HCT116 (cell line): ENCODE results near the gene TOMM34. TPM values are rescaled to one million over a fixed set of nuclear protein-coding genes. Genes with fewer than 3 reads are reported as not detected.

Experiments used
- ATAC-seq: fragments of 200-7000 bp; cut with Tn5 transposase; 2 replicates; pipeline ENCODE4 v1.9.1; 2020; ENCODE audit warnings: mild to moderate bottlenecking, moderate library complexity
- BruUV-seq: library from RNA; stranded (reverse); fragments of 400-500 nt; replicated peaks from 2 replicates; lab custom pipeline; 2021; lab: Mats Ljungman, UMichigan
- CTCF ChIA-PET: fragments of 300-600 bp; sonication (Branson Sonifier 250); formaldehyde crosslinking; loops from one replicate; lab custom pipeline; 2021; ENCODE audit warnings: antibody characterized with exemption; lab: Charles Lee
- POLR2A ChIA-PET: fragments of 300-600, 350-600 bp; sonication (Branson Sonifier 250); formaldehyde crosslinking; loops from one replicate; lab custom pipeline; 2021; ENCODE audit warnings: antibody characterized with exemption; lab: Charles Lee
- RAD21 ChIA-PET, 2 experiments: fragments of 300-600 bp; sonication (Branson Sonifier 250); formaldehyde crosslinking; loops; one replicate each; lab custom pipeline; 2023; ENCODE audit warnings: low total read pairs in 2 of 2; ENCODE audit not compliant: uncharacterized antibody in 2 of 2, unreplicated experiment in 2 of 2, low non-redundant PET in 1 of 2; lab: Charles Lee
- DNase-seq: peaks from one replicate; pipeline ENCODE4 v3.0.0-alpha.2; 2010; ENCODE audit warnings: low read depth, low spot score
- H2AFZ ChIP-seq: fragments of 200-600 bp; shearing (Covaris generic), sonication (generic); 2 replicates; pipeline ENCODE4 v1.6.1; 2017; ENCODE audit warnings: low read depth, mixed run types, mixed read lengths, antibody characterized with exemption, low read length; ENCODE audit not compliant: poor library complexity, severe bottlenecking
- H3K27ac ChIP-seq: 2 replicates; pipeline ENCODE4 v1.5.1; 2012; ENCODE audit warnings: low read depth, low read length
- H3K27me3 ChIP-seq: fragments of 200-600 bp; sonication (generic); 2 replicates; pipeline ENCODE4 v1.6.1; 2016; ENCODE audit warnings: mixed run types, low read length, mixed read lengths; ENCODE audit not compliant: insufficient read depth
- H3K36me3 ChIP-seq, 2 experiments: fragments of 200-500 bp in 1 of 2; fragments of 200-600 bp in 1 of 2; sonication (Bioruptor generic) in 1 of 2; sonication (generic) in 1 of 2; 2 replicates each; pipeline versions ENCODE4 v1.5.1 to v1.6.1; 2014 to 2016; ENCODE audit warnings: low read length in 2 of 2, inconsistent platforms in 1 of 2, mixed read lengths in 1 of 2, mixed run types in 1 of 2; ENCODE audit not compliant: insufficient read depth in 2 of 2, control insufficient read depth in 1 of 2
- H3K4me1 ChIP-seq, 2 experiments: fragments of 200-600 bp in 1 of 2; sonication (generic) in 1 of 2; 2 replicates each; pipeline versions ENCODE4 v1.5.1 to v1.6.1; 2012 to 2017; ENCODE audit warnings: low read length in 2 of 2, inconsistent platforms in 1 of 2, mild to moderate bottlenecking in 1 of 2, mixed read lengths in 1 of 2, mixed run types in 1 of 2, moderate library complexity in 1 of 2; ENCODE audit not compliant: insufficient read depth in 2 of 2, control insufficient read depth in 1 of 2
- H3K4me2 ChIP-seq: fragments of 200-600 bp; sonication (generic); 2 replicates; pipeline ENCODE4 v1.6.1; 2017; ENCODE audit warnings: mixed run types, low read length, mixed read lengths
- H3K4me3 ChIP-seq, 2 experiments: fragments of 200-600 bp in 1 of 2; sonication (generic) in 1 of 2; replicated peaks in 1 of 2; 2 replicates each; pipeline ENCODE4 v1.5.1; 2011 to 2016; ENCODE audit warnings: low read length in 2 of 2, control low read depth in 1 of 2, low read depth in 1 of 2, mild to moderate bottlenecking in 1 of 2, mixed read lengths in 1 of 2, mixed run types in 1 of 2
- H3K79me2 ChIP-seq: fragments of 200-600 bp; sonication (generic); 2 replicates; pipeline ENCODE4 v1.6.1; 2017; ENCODE audit warnings: mild to moderate bottlenecking, mixed run types, low read length, moderate library complexity, mixed read lengths; ENCODE audit not compliant: insufficient read depth
- H3K9ac ChIP-seq: fragments of 200-600 bp; sonication (generic); 2 replicates; pipeline ENCODE4 v1.6.1; 2016; ENCODE audit warnings: low read length, mixed read lengths
- H3K9me2 ChIP-seq: fragments of 200-600 bp; sonication (generic), shearing (Covaris generic); 2 replicates; pipeline ENCODE4 v1.6.1; 2017; ENCODE audit warnings: mixed run types, mild to moderate bottlenecking, moderate library complexity; ENCODE audit not compliant: insufficient read depth
- H3K9me3 ChIP-seq, 2 experiments: fragments of 200-500 bp in 1 of 2; fragments of 200-600 bp in 1 of 2; sonication (Bioruptor generic) in 1 of 2; sonication (generic) in 1 of 2; 2 replicates each; pipeline ENCODE4 v1.6.1; 2014 to 2017; ENCODE audit warnings: low read length in 2 of 2, mixed read lengths in 2 of 2, inconsistent platforms in 1 of 2, low read depth in 1 of 2, mild to moderate bottlenecking in 1 of 2, mixed run types in 1 of 2, moderate library complexity in 1 of 2; ENCODE audit not compliant: control insufficient read depth in 1 of 2, insufficient read depth in 1 of 2
- H4K20me1 ChIP-seq: fragments of 200-600 bp; sonication (generic), shearing (Covaris generic); 2 replicates; pipeline ENCODE4 v1.6.1; 2017; ENCODE audit warnings: mixed run types, mild to moderate bottlenecking, moderate library complexity; ENCODE audit not compliant: insufficient read depth
- CBX3 ChIP-seq: IDR thresholded peaks from 2 replicates; pipeline ENCODE4 v1.6.1; 2012; ENCODE audit warnings: low read depth
- ELF1 ChIP-seq: IDR thresholded peaks from 2 replicates; pipeline ENCODE4 v1.6.1; 2012; ENCODE audit warnings: low read depth, borderline replicate concordance
- EZH2phosphoT487 ChIP-seq: fragments of 200-600 bp; IDR thresholded peaks from 2 replicates; pipeline ENCODE4 v1.6.1; 2018; ENCODE audit warnings: antibody characterized with exemption, borderline replicate concordance
- FOSL1 ChIP-seq: IDR thresholded peaks from 2 replicates; pipeline ENCODE4 v1.6.1; 2012; ENCODE audit warnings: low read depth
- MAX ChIP-seq: IDR thresholded peaks from 2 replicates; pipeline ENCODE4 v1.6.1; 2012
- POLR2A ChIP-seq: IDR thresholded peaks from 2 replicates; pipeline ENCODE4 v1.7.0; 2011; ENCODE audit warnings: borderline replicate concordance; ENCODE audit not compliant: insufficient read depth, insufficient read length; ENCODE audit errors: extremely low read depth
- POLR2AphosphoS5 ChIP-seq: IDR thresholded peaks from 2 replicates; pipeline ENCODE4 v1.6.1; 2011; ENCODE audit warnings: mild to moderate bottlenecking, low read depth, low read length, moderate library complexity
- SP1 ChIP-seq: IDR thresholded peaks from 2 replicates; pipeline ENCODE4 v1.6.1; 2012; ENCODE audit warnings: low read depth
- TCF7L2 ChIP-seq: IDR thresholded peaks from 2 replicates; pipeline ENCODE4 v1.7.0; 2011; ENCODE audit warnings: borderline replicate concordance, inconsistent platforms; ENCODE audit not compliant: insufficient read depth, insufficient read length; ENCODE audit errors: extremely low read depth
- ZNF274 ChIP-seq: fragments of 200-500 bp; sonication (Bioruptor generic); IDR thresholded peaks from 2 replicates; pipeline ENCODE4 v1.6.1; 2014; ENCODE audit warnings: mild to moderate bottlenecking, low read depth, low read length, inconsistent platforms
- intact Hi-C: fragments of 100-400 bp; cut with micrococcal nuclease; formaldehyde crosslinking; loops from 2 replicates; pipeline ENCODE4 v1.10.0; 2022
- total RNA-seq: library from RNA; stranded (reverse); gene quantifications from one replicate; pipeline ENCODE4 v1.2.1, GENCODE V29; 2021; ENCODE audit not compliant: unreplicated experiment
- TF ChIP-seq, protein P1 (sequence below): IDR thresholded peaks from 2 replicates; pipeline ENCODE4 v1.6.1; 2012; ENCODE audit warnings: low read depth
- TF ChIP-seq, protein P2 (sequence below), 3 experiments: fragments of 200-600 bp in 1 of 3; sonication (generic) in 1 of 3; IDR thresholded peaks in 2 of 3; conservative IDR thresholded peaks in 1 of 3; 2 replicates each; pipeline ENCODE4 v1.5.1; 2012 to 2017; ENCODE audit warnings: low read depth in 2 of 3, low read length in 2 of 3, antibody characterized with exemption in 1 of 3, borderline replicate concordance in 1 of 3, control low read depth in 1 of 3, mild to moderate bottlenecking in 1 of 3, mixed read lengths in 1 of 3, mixed run types in 1 of 3, moderate library complexity in 1 of 3; ENCODE audit not compliant: insufficient read depth in 1 of 3
- TF ChIP-seq, protein P3 (sequence below): IDR thresholded peaks from 2 replicates; pipeline ENCODE4 v1.6.1; 2012

Gene TOMM34
- total RNA-seq, 1 experiment from 2014 or later: 51.7 TPM

DNA sequence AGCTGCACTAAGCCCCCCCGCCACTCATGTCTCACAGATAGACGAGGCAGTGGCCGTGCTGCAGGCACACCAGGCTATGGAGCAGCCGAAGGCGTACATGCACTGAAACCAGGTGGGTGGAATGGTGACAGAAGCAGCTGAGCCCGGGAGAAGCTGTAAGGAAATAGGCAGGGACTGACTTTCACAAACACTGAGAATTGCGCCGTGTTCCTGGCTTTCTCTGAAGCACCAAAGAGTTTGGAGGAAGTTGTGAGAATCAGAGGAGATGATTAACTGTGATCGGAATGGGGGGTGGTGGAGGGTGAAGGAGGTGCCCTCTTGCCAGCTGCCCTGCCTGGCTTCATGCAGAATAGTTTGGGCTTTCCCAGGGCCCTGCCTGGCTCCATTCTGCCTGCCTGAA is 21.6 kb downstream of the TOMM34 start:
- peaks cover 39 to 59% of the 10 kb centered on the region in 2 experiments; a peak in 3 of 4 replicates for H3K36me3 ChIP-seq
- ATAC-seq: no peak
- ChIA-PET POLR2A (no interaction called here), CTCF (no interaction called here), RAD21 (no interaction called here)
- H4K20me1 ChIP-seq: no peaks in the 10 kb centered on the region
- intact Hi-C loops: no loop called here
- H3K9ac ChIP-seq: no peak overlapping the region
- no peak overlapping the region for H3K4me3 ChIP-seq
- no peak overlapping the region for H3K27ac ChIP-seq
- BruUV-seq: no TSS peak
- no peaks in the 10 kb centered on the region for H3K27me3 ChIP-seq
- H3K4me2 ChIP-seq: no peak overlapping the region
- H3K4me1 ChIP-seq: no peaks in the 10 kb centered on the region
- no peaks in the 10 kb centered on the region for H3K9me3 ChIP-seq
- DNase-seq: no peak
- H3K79me2 ChIP-seq: no peaks in the 10 kb centered on the region
- no peaks in the 10 kb centered on the region for H3K9me2 ChIP-seq
- no peak for TF ChIP-seq ZNF274
- no peak overlapping the region for H2AFZ ChIP-seq

DNA sequence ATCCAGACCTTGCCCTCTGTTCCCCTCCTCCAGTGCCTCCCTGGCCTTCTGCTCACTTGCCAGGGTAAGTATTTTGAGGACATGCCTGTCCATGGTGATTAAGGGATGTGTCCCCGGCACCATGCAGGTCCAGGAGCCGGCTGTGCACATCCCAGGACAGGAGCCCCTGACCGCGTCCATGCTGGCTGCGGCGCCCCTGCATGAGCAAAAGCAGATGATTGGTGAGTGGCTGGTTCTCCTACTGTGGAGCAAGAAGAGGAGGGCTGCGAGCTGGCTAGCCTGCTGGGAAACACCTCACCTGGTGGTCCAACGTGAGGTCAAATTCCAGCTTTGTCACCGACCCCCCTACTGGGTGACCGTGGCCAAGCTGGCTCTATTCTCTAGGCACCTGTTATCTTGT is 23.7 kb downstream of the TOMM34 start:
- no peaks in the 10 kb centered on the region for H3K9me2 ChIP-seq
- RAD21 ChIA-PET: no interaction called here
- no peaks in the 10 kb centered on the region for H3K79me2 ChIP-seq
- POLR2A ChIA-PET: no interaction called here
- no peaks in the 10 kb centered on the region for H4K20me1 ChIP-seq
- no peak overlapping the region for H3K4me2 ChIP-seq
- DNase-seq: no peak
- no TSS peak for BruUV-seq
- H3K27ac ChIP-seq: no peak overlapping the region
- H2AFZ ChIP-seq: no peak overlapping the region
- peaks cover 34 to 37% of the 10 kb centered on the region in 2 experiments; a peak in 3 of 4 replicates for H3K36me3 ChIP-seq
- no peaks in the 10 kb centered on the region for H3K4me1 ChIP-seq
- no peak for TF ChIP-seq POLR2AphosphoS5
- TF ChIP-seq, protein P1, sequence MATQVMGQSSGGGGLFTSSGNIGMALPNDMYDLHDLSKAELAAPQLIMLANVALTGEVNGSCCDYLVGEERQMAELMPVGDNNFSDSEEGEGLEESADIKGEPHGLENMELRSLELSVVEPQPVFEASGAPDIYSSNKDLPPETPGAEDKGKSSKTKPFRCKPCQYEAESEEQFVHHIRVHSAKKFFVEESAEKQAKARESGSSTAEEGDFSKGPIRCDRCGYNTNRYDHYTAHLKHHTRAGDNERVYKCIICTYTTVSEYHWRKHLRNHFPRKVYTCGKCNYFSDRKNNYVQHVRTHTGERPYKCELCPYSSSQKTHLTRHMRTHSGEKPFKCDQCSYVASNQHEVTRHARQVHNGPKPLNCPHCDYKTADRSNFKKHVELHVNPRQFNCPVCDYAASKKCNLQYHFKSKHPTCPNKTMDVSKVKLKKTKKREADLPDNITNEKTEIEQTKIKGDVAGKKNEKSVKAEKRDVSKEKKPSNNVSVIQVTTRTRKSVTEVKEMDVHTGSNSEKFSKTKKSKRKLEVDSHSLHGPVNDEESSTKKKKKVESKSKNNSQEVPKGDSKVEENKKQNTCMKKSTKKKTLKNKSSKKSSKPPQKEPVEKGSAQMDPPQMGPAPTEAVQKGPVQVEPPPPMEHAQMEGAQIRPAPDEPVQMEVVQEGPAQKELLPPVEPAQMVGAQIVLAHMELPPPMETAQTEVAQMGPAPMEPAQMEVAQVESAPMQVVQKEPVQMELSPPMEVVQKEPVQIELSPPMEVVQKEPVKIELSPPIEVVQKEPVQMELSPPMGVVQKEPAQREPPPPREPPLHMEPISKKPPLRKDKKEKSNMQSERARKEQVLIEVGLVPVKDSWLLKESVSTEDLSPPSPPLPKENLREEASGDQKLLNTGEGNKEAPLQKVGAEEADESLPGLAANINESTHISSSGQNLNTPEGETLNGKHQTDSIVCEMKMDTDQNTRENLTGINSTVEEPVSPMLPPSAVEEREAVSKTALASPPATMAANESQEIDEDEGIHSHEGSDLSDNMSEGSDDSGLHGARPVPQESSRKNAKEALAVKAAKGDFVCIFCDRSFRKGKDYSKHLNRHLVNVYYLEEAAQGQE: no peak
- TF ChIP-seq ELF1: no peak
- no peak for TF ChIP-seq EZH2phosphoT487
- no peak for TF ChIP-seq SP1
- TF ChIP-seq POLR2A: no peak
- TF ChIP-seq MAX: no peak
- TF ChIP-seq ZNF274: no peak
- TF ChIP-seq, protein P2, sequence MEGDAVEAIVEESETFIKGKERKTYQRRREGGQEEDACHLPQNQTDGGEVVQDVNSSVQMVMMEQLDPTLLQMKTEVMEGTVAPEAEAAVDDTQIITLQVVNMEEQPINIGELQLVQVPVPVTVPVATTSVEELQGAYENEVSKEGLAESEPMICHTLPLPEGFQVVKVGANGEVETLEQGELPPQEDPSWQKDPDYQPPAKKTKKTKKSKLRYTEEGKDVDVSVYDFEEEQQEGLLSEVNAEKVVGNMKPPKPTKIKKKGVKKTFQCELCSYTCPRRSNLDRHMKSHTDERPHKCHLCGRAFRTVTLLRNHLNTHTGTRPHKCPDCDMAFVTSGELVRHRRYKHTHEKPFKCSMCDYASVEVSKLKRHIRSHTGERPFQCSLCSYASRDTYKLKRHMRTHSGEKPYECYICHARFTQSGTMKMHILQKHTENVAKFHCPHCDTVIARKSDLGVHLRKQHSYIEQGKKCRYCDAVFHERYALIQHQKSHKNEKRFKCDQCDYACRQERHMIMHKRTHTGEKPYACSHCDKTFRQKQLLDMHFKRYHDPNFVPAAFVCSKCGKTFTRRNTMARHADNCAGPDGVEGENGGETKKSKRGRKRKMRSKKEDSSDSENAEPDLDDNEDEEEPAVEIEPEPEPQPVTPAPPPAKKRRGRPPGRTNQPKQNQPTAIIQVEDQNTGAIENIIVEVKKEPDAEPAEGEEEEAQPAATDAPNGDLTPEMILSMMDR (IDR thresholded peaks at IDR 0.05 in 2 of 3, conservative IDR thresholded peaks at IDR 0.05 in 1 of 3; ENCODE audit: borderline replicate concordance in 1 of 3, insufficient read depth in 1 of 3, low read depth in 2 of 3, low read length in 2 of 3): no peak
- TF ChIP-seq CBX3: no peak
- TF ChIP-seq, protein P3, sequence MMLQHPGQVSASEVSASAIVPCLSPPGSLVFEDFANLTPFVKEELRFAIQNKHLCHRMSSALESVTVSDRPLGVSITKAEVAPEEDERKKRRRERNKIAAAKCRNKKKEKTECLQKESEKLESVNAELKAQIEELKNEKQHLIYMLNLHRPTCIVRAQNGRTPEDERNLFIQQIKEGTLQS: no peak
- TF ChIP-seq TCF7L2: no peak
- no peak for TF ChIP-seq FOSL1
- intact Hi-C loops: no loop called here
- CTCF ChIA-PET: no interaction called here
- H3K4me3 ChIP-seq: no peak overlapping the region
- H3K27me3 ChIP-seq: no peaks in the 10 kb centered on the region
- H3K9me3 ChIP-seq: no peaks in the 10 kb centered on the region
- no peak for ATAC-seq
- H3K9ac ChIP-seq: no peak overlapping the region
